Progenitor cell of endocrine pancreas (in vitro differentiated cells): ENCODE measurements around the gene VSTM2B. TPM values are rescaled to one million over a fixed set of nuclear protein-coding genes. Genes with fewer than 3 reads are reported as not detected.

Experiments
- DNase-seq: peaks from one replicate; pipeline ENCODE4 v3.0.0; 2021; ENCODE audit warnings: low spot score; ENCODE audit not compliant: unreplicated experiment
- H3K27ac Mint-ChIP-seq: 2 replicates; pipeline ENCODE4 v1.8.0; 2021; ENCODE audit warnings: mild to moderate bottlenecking, moderate library complexity, mixed read lengths
- H3K27me3 Mint-ChIP-seq: 2 replicates; pipeline ENCODE4 v1.8.0; 2021; ENCODE audit warnings: mixed read lengths
- H3K36me3 Mint-ChIP-seq: 2 replicates; pipeline ENCODE4 v1.8.0; 2022; ENCODE audit warnings: mixed read lengths; ENCODE audit not compliant: insufficient read depth
- H3K4me1 Mint-ChIP-seq: 2 replicates; pipeline ENCODE4 v1.8.0; 2021; ENCODE audit warnings: low read depth, mixed read lengths
- H3K4me3 Mint-ChIP-seq: 2 replicates; pipeline ENCODE4 v1.8.0; 2021; ENCODE audit warnings: low read depth, mild to moderate bottlenecking, moderate library complexity, mixed read lengths
- H3K9me3 Mint-ChIP-seq: 2 replicates; pipeline ENCODE4 v1.8.0; 2021; ENCODE audit warnings: low read depth, mixed read lengths
- total RNA-seq: library from RNA; stranded (reverse); gene quantifications from 2 replicates; pipeline ENCODE4 v1.2.1, GENCODE V29; 2021
- TF ChIP-seq, protein P1 (sequence below): fragments of 200-600 bp; sonication (generic); IDR thresholded peaks from one replicate; pipeline ENCODE4 v1.5.0; 2021; ENCODE audit warnings: antibody characterized with exemption, mild to moderate bottlenecking; ENCODE audit not compliant: unreplicated experiment

Gene VSTM2B
- total RNA-seq, 1 donor from 2014 or later = not detected

DNA sequence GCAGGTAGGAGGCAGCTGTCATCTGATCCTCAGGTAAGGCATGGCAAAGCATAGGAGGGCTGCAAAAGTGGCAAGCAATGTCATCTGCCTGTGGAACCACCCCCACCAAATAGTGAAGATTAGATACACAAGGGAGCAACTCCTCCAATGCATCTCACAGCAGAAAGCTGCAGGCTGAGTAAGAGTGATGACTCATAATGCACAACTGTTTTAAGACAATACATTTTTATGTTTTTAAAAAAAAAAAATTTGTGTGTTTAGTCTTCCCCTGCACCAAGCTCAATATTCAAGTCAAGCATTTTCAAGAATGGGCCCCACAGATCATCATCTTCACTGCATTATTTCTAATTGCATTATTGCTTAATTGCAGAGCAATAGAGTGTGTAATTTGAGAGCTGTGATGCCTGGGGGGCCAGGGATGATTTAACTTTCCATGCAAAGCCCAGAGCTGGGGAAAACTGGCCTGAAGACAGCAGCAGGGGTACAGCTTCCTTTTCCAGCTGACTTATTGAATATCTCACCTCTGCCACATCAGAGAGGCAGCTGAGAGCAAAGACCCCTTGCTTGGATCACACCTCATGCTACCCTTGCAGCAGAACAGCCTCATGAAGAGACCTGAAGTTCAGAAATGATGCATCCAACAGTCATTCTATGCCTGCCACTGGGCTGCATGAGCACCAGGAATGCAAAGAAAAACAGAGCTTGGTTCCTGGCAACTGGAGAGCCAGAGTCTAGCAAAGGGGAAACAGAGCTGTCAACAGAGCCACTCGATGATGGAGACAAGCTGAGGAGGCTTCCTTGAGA is 57.6 kb downstream of the VSTM2B start:
- no peak overlapping the region for H3K4me3 Mint-ChIP-seq
- no peaks in the 10 kb centered on the region for H3K4me1 Mint-ChIP-seq
- no peak for DNase-seq
- H3K36me3 Mint-ChIP-seq = no peaks in the 10 kb centered on the region
- H3K27me3 Mint-ChIP-seq = peaks cover 62% of the 10 kb centered on the region
- TF ChIP-seq, protein P1, sequence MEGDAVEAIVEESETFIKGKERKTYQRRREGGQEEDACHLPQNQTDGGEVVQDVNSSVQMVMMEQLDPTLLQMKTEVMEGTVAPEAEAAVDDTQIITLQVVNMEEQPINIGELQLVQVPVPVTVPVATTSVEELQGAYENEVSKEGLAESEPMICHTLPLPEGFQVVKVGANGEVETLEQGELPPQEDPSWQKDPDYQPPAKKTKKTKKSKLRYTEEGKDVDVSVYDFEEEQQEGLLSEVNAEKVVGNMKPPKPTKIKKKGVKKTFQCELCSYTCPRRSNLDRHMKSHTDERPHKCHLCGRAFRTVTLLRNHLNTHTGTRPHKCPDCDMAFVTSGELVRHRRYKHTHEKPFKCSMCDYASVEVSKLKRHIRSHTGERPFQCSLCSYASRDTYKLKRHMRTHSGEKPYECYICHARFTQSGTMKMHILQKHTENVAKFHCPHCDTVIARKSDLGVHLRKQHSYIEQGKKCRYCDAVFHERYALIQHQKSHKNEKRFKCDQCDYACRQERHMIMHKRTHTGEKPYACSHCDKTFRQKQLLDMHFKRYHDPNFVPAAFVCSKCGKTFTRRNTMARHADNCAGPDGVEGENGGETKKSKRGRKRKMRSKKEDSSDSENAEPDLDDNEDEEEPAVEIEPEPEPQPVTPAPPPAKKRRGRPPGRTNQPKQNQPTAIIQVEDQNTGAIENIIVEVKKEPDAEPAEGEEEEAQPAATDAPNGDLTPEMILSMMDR = no peak
- no peak overlapping the region for H3K27ac Mint-ChIP-seq
- H3K9me3 Mint-ChIP-seq = no peaks in the 10 kb centered on the region

DNA sequence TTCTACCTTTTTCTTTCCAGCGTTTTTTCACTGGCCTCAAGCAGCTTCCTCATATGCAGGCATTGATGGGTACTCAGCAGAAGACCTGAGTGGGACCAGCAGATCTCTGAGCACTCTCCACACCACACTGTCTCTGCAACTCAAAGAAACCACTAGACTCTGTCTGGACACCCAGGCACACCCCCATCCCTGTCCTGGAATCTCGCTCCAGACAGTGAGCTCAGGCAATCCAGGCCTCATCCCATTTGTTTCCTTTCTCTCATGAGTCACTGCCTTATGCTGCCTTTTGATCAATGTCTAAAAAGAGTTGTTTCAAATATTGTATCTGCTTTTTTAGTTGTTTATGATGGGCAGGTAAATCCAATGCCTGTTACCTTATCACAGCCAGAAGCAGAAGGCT is 60.6 kb downstream of the VSTM2B start:
- no peak overlapping the region for H3K27ac Mint-ChIP-seq
- H3K27me3 Mint-ChIP-seq = peaks cover 71% of the 10 kb centered on the region
- H3K4me3 Mint-ChIP-seq = no peak overlapping the region
- TF ChIP-seq, protein P1 = no peak
- no peaks in the 10 kb centered on the region for H3K4me1 Mint-ChIP-seq
- no peaks in the 10 kb centered on the region for H3K36me3 Mint-ChIP-seq
- DNase-seq = no peak
- no peaks in the 10 kb centered on the region for H3K9me3 Mint-ChIP-seq

DNA sequence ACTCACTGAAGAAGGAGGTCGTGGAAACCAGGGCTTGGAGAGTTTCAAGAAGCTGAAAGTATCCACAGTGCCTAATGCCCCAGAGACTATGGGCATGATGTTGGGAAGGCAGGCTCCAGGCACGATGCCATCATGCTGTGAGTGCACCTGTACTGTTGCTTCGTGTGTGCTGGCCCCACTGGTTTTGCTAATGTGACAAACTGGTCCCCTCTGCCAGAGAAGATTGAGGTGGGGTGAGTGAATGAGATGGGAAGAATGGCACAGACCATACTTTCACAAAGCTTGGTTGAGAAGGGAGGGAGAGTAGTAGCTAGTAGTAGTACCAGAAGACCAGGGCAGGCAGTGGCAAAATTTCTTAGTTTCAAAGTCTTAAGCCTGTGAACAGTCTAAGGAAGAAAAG is 61.3 kb downstream of the VSTM2B start:
- no peaks in the 10 kb centered on the region for H3K4me1 Mint-ChIP-seq

DNA sequence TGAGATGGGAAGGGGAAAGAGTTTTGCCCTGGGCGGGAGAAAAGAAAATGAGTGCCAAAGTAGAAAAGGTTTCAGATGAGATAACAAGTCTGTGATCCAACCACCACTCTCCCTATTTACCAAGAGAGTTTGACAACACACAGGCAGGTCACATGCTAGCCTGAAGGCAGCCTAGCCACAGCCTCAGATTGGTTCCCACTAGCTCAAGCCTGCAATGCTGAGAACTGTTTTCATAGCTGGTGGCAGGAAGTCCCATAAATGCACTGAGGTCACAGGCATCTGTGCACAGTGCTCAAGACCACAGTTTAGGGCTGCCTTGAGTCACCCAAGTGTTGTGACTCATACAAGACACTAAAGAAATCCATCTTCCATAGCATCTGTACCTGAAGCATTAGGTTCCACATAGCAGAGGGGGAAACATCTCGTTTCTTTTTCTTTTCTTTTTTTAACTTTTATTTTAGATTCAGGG is 61.8 kb downstream of the VSTM2B start:
- Mint-ChIP-seq H3K27me3 (peaks cover 81% of the 10 kb centered on the region), H3K36me3 (no peaks in the 10 kb centered on the region), H3K4me1 (no peaks in the 10 kb centered on the region), H3K9me3 (no peaks in the 10 kb centered on the region), H3K4me3 (no peak overlapping the region), H3K27ac (no peak overlapping the region)
- DNase-seq = no peak
- TF ChIP-seq, protein P1 = no peak

More for the DNA sequence above, 61.3 kb downstream of the VSTM2B start:
- H3K27ac Mint-ChIP-seq = no peak overlapping the region
- H3K36me3 Mint-ChIP-seq = no peaks in the 10 kb centered on the region
- TF ChIP-seq, protein P1 = no peak
- no peak for DNase-seq
- H3K4me3 Mint-ChIP-seq = no peak overlapping the region
- H3K9me3 Mint-ChIP-seq = no peaks in the 10 kb centered on the region
- H3K27me3 Mint-ChIP-seq = peaks cover 78% of the 10 kb centered on the region

DNA sequence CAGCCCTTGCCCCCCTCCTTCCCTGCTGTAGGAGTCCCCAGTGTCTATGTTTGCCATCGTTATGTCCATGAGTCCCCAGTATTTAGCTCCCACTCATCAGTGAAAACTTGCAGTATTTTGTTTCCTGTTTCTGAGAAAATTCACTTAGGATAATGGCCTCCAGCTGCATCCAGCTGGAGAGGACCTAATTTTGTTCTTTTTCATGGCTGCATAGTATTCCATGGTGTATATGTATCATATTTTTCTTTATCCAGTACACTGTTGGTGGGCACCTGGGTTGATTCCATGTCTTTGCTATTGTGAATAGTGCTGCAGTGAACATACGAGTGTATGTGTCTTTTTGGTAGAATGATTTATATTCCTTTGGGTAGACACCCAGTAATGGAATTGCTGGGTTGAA is 62.3 kb downstream of the VSTM2B start:
- Mint-ChIP-seq H3K4me3 (no peak overlapping the region), H3K27me3 (peaks cover 84% of the 10 kb centered on the region), H3K9me3 (no peaks in the 10 kb centered on the region), H3K27ac (no peak overlapping the region), H3K4me1 (no peaks in the 10 kb centered on the region), H3K36me3 (no peaks in the 10 kb centered on the region)
- DNase-seq = no peak
- TF ChIP-seq, protein P1 = no peak
